ENCODE data around the gene DNAH1. TPM values are rescaled to one million over a fixed set of nuclear protein-coding genes. Genes with fewer than 3 reads are reported as not detected.

DNAH1 gene
- total RNA-seq, 1 donor from 2014 or later = 8.9 TPM

DNA sequence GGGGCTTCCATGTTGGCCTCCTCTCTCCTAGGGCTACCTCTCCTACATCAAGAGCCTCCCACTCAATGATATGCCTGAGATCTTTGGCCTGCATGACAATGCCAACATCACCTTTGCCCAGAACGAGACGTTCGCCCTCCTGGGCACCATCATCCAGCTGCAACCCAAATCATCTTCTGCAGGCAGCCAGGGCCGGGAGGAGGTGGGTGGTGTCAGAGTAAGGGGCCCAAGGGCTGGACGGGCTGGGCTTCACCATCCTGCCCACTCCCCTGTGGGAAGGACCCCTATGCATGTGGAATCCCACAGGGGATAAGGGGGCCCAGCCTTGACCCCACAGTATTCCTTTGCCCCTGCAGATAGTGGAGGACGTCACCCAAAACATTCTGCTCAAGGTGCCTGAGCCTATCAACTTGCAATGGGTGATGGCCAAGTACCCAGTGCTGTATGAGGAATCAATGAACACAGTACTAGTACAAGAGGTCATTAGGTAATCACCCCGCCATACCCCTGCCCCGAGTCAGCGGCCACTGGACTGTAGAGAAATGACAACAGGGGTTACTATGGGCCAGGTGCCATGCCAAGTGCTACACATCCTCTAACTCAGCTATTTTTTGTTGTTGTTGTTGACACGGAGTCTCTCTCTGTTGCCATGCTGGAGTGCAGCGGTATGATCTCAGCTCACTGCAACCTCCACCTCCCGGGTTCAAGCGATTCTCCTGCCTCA lies 81.7 kb downstream of the DNAH1 start:
- DNase-seq = no peak
- H3K4me3 Mint-ChIP-seq (ENCODE audit: unreplicated experiment) = no peak overlapping the region

GRCh38 chr3:52398670-52399081 lies 82.6 kb downstream of the DNAH1 start:
- Mint-ChIP-seq H3K4me1 (ENCODE audit: low read depth, unreplicated experiment) (no peaks in the 10 kb centered on the region), H3K4me3 (ENCODE audit: unreplicated experiment) (no peak overlapping the region), H3K36me3 (ENCODE audit: unreplicated experiment) (no peaks in the 10 kb centered on the region), H3K9me3 (ENCODE audit: unreplicated experiment) (peaks cover 4% of the 10 kb centered on the region), H3K27ac (ENCODE audit: unreplicated experiment) (no peak overlapping the region), H3K27me3 (ENCODE audit: unreplicated experiment) (peaks cover 2% of the 10 kb centered on the region)
- no peak for TF ChIP-seq CTCF (IDR thresholded peaks at IDR 0.05; ENCODE audit: partially characterized antibody, unreplicated experiment)
- no peak for DNase-seq

More for the DNA sequence above, 81.7 kb downstream of the DNAH1 start:
- H3K27me3 Mint-ChIP-seq (ENCODE audit: unreplicated experiment) = peaks cover 2% of the 10 kb centered on the region
- TF ChIP-seq CTCF (IDR thresholded peaks at IDR 0.05; ENCODE audit: partially characterized antibody, unreplicated experiment) = no peak
- H3K4me1 Mint-ChIP-seq (ENCODE audit: low read depth, unreplicated experiment) = no peaks in the 10 kb centered on the region
- H3K9me3 Mint-ChIP-seq (ENCODE audit: unreplicated experiment) = peaks cover 4% of the 10 kb centered on the region
- H3K36me3 Mint-ChIP-seq (ENCODE audit: unreplicated experiment) = no peaks in the 10 kb centered on the region
- no peak overlapping the region for H3K27ac Mint-ChIP-seq (ENCODE audit: unreplicated experiment)

GRCh38 chr3:52399131-52399530 lies 83.0 kb downstream of the DNAH1 start:
- H3K36me3 Mint-ChIP-seq (ENCODE audit: unreplicated experiment) = no peaks in the 10 kb centered on the region
- H3K27ac Mint-ChIP-seq (ENCODE audit: unreplicated experiment) = no peak overlapping the region
- DNase-seq = no peak
- no peaks in the 10 kb centered on the region for H3K4me1 Mint-ChIP-seq (ENCODE audit: low read depth, unreplicated experiment)
- peaks cover 2% of the 10 kb centered on the region for H3K27me3 Mint-ChIP-seq (ENCODE audit: unreplicated experiment)
- no peak overlapping the region for H3K4me3 Mint-ChIP-seq (ENCODE audit: unreplicated experiment)
- TF ChIP-seq CTCF (IDR thresholded peaks at IDR 0.05; ENCODE audit: partially characterized antibody, unreplicated experiment) = no peak
- peaks cover 6% of the 10 kb centered on the region for H3K9me3 Mint-ChIP-seq (ENCODE audit: unreplicated experiment)

DNA sequence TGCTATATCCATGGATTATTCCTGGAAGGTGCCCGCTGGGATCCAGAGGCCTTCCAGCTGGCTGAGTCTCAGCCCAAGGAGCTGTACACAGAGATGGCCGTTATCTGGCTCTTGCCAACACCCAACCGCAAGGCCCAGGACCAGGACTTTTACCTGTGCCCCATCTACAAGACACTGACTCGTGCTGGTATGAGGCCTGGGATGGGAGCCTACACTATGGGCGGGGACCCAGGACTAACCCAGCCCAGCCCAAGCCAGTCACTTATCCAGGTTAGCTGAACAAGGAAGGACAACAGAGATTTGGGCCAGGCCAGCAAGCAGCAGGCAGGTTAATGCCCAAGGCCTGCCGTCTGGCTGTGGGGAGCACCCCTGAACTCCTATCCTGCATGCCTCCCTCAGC lies 83.5 kb downstream of the DNAH1 start:
- Mint-ChIP-seq H3K4me1 (ENCODE audit: low read depth, unreplicated experiment) (no peaks in the 10 kb centered on the region), H3K4me3 (ENCODE audit: unreplicated experiment) (no peak overlapping the region), H3K36me3 (ENCODE audit: unreplicated experiment) (no peaks in the 10 kb centered on the region), H3K27ac (ENCODE audit: unreplicated experiment) (no peak overlapping the region), H3K27me3 (ENCODE audit: unreplicated experiment) (peaks cover 2% of the 10 kb centered on the region), H3K9me3 (ENCODE audit: unreplicated experiment) (peaks cover 6% of the 10 kb centered on the region)
- TF ChIP-seq CTCF (IDR thresholded peaks at IDR 0.05; ENCODE audit: partially characterized antibody, unreplicated experiment) = no peak
- DNase-seq = no peak

GRCh38 chr3:52400275-52400793 lies 84.2 kb downstream of the DNAH1 start:
- H3K27me3 Mint-ChIP-seq (ENCODE audit: unreplicated experiment) = peaks cover 3% of the 10 kb centered on the region
- TF ChIP-seq CTCF (IDR thresholded peaks at IDR 0.05; ENCODE audit: partially characterized antibody, unreplicated experiment) = no peak
- H3K9me3 Mint-ChIP-seq (ENCODE audit: unreplicated experiment) = peaks cover 6% of the 10 kb centered on the region
- H3K36me3 Mint-ChIP-seq (ENCODE audit: unreplicated experiment) = no peaks in the 10 kb centered on the region
- peak overlapping the region; percentile 22 for H3K27ac Mint-ChIP-seq (ENCODE audit: unreplicated experiment)
- DNase-seq = no peak
- no peaks in the 10 kb centered on the region for H3K4me1 Mint-ChIP-seq (ENCODE audit: low read depth, unreplicated experiment)
- H3K4me3 Mint-ChIP-seq (ENCODE audit: unreplicated experiment) = no peak overlapping the region

All from glutamatergic neuron (in vitro differentiated cells).